SK-N-MC (cell line): ENCODE measurements around the gene CLEC2D.

Source experiments
- EZH2 ChIP-seq: fragments of 200-600 bp; sonication (generic); IDR thresholded peaks from one replicate; pipeline ENCODE4 v1.6.1; 2017; ENCODE audit warnings: antibody characterized with exemption
- POLR2AphosphoS5 ChIP-seq: IDR thresholded peaks from 2 replicates; pipeline ENCODE4 v1.6.1; 2012; ENCODE audit warnings: mild to moderate bottlenecking, low read depth, low read length, borderline replicate concordance

DNA sequence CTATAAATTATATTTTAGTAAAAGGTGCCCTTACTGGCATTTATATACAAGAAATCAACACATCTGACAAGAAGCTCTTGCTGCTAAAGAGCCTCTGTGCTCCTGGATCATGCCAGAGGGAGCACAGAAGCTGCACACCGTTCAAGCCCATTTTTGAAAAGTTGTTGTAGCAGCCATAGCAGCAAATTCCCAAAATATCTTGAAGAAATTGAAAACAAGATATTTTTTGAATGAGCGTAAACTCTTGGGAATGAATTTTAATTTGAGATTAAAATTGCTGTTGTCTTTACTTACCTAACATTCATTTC lies 540 bp upstream of the CLEC2D start:
- TF ChIP-seq POLR2AphosphoS5, result no peak
- TF ChIP-seq EZH2, result no peak
